NCI-H446 treated with DMSO at 0.1 percent for 48 hours (cell line): ENCODE results near the gene GPR135.

Experiments
- DNase-seq: peaks from one replicate; lab custom pipeline; 2025; lab: John Stamatoyannopoulos, UW

GPR135 gene

DNA sequence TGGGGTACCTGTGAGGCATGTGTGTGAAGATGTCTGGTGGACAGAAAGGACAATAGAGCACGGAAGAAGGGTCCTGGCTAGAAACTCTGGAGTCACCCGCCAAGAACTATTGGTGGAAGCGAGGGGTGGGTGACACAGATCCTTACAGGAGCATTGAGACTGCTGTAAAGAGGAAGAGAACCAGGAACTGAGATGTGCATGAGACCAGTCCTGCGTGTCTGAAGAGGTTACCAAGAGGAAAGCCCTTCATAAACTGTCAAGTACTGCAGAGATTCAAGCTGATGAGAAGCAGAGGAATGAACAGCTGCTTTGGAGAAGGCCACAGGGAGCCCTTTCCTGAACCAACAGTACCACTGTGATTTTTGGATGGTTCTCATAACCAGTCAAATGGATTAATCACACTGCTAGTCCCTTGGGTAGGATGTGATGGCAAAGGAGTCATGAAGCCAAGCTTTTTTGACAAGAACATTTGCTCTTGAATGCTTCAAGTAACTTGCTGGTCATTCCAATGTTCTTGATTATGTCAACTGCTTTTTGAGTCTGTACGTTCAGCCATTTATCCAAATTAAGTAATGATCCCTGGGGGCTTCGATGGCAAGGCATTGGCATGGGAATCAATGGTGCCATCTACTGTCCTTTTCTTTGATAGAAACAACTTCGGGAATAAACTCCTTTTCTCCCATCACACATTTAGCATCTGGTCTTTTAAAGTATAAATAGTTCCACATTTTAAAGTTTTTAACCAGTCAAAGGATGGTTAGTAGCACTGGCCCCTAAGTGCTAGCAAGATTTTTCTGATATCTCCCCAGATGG, 42.9 kb downstream of the GPR135 start:
- DNase-seq = no peak

GRCh38 chr14:59419303-59419702, 45.9 kb downstream of the GPR135 start:
- DNase-seq = no peak

- DNase-seq = no peak
These were observed 47.9 kb downstream of the GPR135 start for GRCh38 chr14:59417311-59417710.

GRCh38 chr14:59415836-59416602, 49.2 kb downstream of the GPR135 start:
- no peak for DNase-seq
